Stomach (tissue), 4 donors: ENCODE results near the gene AHSP.

Experiments used
- CTCF ChIP-seq, 7 experiments: fragments of 450-650 bp in 4 of 7; fragments of 200-600 bp in 3 of 7; sonication (generic) in 3 of 7; IDR thresholded peaks; one replicate each; pipeline ENCODE4 v1.5.1; 2016 to 2019; ENCODE audit warnings: antibody characterized with exemption in 7 of 7, control low read depth in 2 of 7, mild to moderate bottlenecking in 1 of 7
- POLR2A ChIP-seq, 4 donors: fragments of 450-650 bp; IDR thresholded peaks; one replicate each; pipeline ENCODE4 v1.6.1; 2016; ENCODE audit warnings: antibody characterized with exemption in 4 of 4, control low read depth in 2 of 4, mild to moderate bottlenecking in 1 of 4, moderate library complexity in 1 of 4

GRCh38 chr16:31483081-31483480 lies 44.6 kb upstream of the AHSP start, which contains the start of gene SLC5A2:
- TF ChIP-seq CTCF (IDR thresholded peaks at IDR 0.05) (no peak), POLR2A (IDR thresholded peaks at IDR 0.05) (no peak)
